ENCODE measurements around the gene STK40. TPM values are rescaled to one million over a fixed set of nuclear protein-coding genes. Genes with fewer than 3 reads are reported as not detected.

The STK40 gene
- total and polyA plus RNA-seq, 9 of the 15 experiments (the other 6 are each of a cell fraction or from before 2014, with no cell fraction given): 0.69 to 94.3 (median 39.1) TPM

DNA sequence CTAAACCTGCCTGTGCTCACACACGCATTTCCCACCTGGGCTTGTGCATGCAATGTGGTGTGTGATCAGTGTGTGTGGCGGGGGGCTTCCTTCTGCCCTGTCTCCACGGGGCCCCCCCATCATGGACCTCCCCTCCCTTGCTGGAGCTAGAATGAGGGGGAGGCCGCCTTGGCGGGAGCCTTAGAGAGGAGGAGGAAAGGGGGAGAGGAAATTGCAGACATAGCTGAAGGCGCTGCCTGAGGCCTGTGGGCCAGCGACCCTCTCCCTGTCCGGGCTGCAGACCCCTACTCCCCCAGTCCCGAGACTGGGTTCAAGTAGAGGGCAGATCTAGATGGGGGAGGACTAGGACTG lies 61.4 kb downstream of the STK40 start:
- DNase-seq (ENCODE audit: extremely low read depth in 1 of 4, low spot score in 3 of 4): no peak
- Histone ChIP-seq H3K36me3 (ENCODE audit: control insufficient read depth, insufficient read depth, low read length) (peaks cover 4% of the 10 kb centered on the region; the same call in 1 of the 3 replicates), H3K9me1 (ENCODE audit: control insufficient read depth, insufficient read depth, low read length) (no peaks in the 10 kb centered on the region), H4K20me1 (replicated peaks; ENCODE audit: control insufficient read depth, insufficient read depth, low read length) (no peaks in the 10 kb centered on the region), H3K4me2 (ENCODE audit: insufficient read depth, low read length) (peak overlapping the region; percentile 4; the same call in 1 of the 2 replicates), H3K9ac (ENCODE audit: insufficient read depth in 1 of 2, low read depth in 2 of 2, low read length in 2 of 2) (peak overlapping the region in 1 of 2 experiments; percentile 86; a peak in 2 of 4 replicates), H3K27ac (ENCODE audit: extremely low read depth, low read depth, low read length) (no peak overlapping the region), H3K4me1 (replicated peaks in 1 of 2; ENCODE audit: control insufficient read depth in 2 of 2, insufficient read depth in 2 of 2, low read length in 2 of 2) (peaks cover 45 to 71% of the 10 kb centered on the region in 2 experiments), H3K27me3 (ENCODE audit: control insufficient read depth in 2 of 2, insufficient read depth in 2 of 2, low read length in 2 of 2) (no peaks in the 10 kb centered on the region), H3K9me3 (replicated peaks; ENCODE audit: control insufficient read depth, insufficient read depth, low read depth, low read length) (no peaks in the 10 kb centered on the region), H3K4me3 (0 out of 2 replicates have a peak overlapping the region, but pooled peaks have one; percentile 61), H3K79me2 (ENCODE audit: control insufficient read depth, insufficient read depth, low read length) (peaks cover 18% of the 10 kb centered on the region; the same call in 2 of the 3 replicates), H2AFZ (ENCODE audit: low read depth, low read length) (no peak overlapping the region; the same call in 1 of the 2 replicates)
- 38% methylated on average over 8 of the region's 9 CpGs for WGBS (ENCODE audit: insufficient coverage, low coverage, missing lambda C conversion rate)
- BruUV-seq (replicated peaks): no TSS peak
- ChIA-PET CTCF (ENCODE audit: low intra/inter-chr PET ratio) (no interaction called here), POLR2A (interaction anchor here (0.6 to 1.9 kb wide), 6 partner anchors 10 to 1372 kb away, joined by 3 to 9 read pairs (median 4); no protein-coding TSS in a partner anchor)
- no peak for ATAC-seq
- intact Hi-C loops (cut with micrococcal nuclease) (loop anchor here (5.0 to 10.0 kb wide), 2 partner anchors 63 to 440 kb away; partner anchors contain the start of genes AGO1 and STK40), in situ Hi-C loops (cut with MboI) (no loop called here)
- TF ChIP-seq, protein P1, sequence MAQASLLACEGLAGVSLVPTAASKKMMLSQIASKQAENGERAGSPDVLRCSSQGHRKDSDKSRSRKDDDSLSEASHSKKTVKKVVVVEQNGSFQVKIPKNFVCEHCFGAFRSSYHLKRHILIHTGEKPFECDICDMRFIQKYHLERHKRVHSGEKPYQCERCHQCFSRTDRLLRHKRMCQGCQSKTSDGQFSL (CRISPR knock-in tag; IDR thresholded peaks at IDR 0.05): peak; percentile 51; the same call in 1 of the 2 replicates
- TF ChIP-seq, protein P1 (tag; IDR thresholded peaks at IDR 0.05): no peak
- no peak for TF ChIP-seq BMI1 (IDR thresholded peaks at IDR 0.05; ENCODE audit: low read length)
- TF ChIP-seq, protein P2, sequence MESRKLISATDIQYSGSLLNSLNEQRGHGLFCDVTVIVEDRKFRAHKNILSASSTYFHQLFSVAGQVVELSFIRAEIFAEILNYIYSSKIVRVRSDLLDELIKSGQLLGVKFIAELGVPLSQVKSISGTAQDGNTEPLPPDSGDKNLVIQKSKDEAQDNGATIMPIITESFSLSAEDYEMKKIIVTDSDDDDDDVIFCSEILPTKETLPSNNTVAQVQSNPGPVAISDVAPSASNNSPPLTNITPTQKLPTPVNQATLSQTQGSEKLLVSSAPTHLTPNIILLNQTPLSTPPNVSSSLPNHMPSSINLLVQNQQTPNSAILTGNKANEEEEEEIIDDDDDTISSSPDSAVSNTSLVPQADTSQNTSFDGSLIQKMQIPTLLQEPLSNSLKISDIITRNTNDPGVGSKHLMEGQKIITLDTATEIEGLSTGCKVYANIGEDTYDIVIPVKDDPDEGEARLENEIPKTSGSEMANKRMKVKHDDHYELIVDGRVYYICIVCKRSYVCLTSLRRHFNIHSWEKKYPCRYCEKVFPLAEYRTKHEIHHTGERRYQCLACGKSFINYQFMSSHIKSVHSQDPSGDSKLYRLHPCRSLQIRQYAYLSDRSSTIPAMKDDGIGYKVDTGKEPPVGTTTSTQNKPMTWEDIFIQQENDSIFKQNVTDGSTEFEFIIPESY (CRISPR knock-in tag; IDR thresholded peaks at IDR 0.05): peak; percentile 81; the same call in 1 of the 2 replicates
- no peak for TF ChIP-seq DNMT1 (IDR thresholded peaks at IDR 0.05)
- TF ChIP-seq ZBTB7A (IDR thresholded peaks at IDR 0.05; ENCODE audit: borderline replicate concordance, control insufficient read depth, low read depth, low read length): peak; percentile 86
- peak; percentile 1; the same call in 1 of the 2 replicates for TF ChIP-seq ARID1B (IDR thresholded peaks at IDR 0.05)
- no peak for TF ChIP-seq CCNT2 (IDR thresholded peaks at IDR 0.05; ENCODE audit: borderline replicate concordance, extremely low read depth, insufficient read length, low read depth, low read length)
- peak; percentile 37 for TF ChIP-seq EGR1 (conservative IDR thresholded peaks at IDR 0.05)
- no peak for FAIRE-seq
